ENCODE data around the gene L3MBTL1.

Gene L3MBTL1

DNA sequence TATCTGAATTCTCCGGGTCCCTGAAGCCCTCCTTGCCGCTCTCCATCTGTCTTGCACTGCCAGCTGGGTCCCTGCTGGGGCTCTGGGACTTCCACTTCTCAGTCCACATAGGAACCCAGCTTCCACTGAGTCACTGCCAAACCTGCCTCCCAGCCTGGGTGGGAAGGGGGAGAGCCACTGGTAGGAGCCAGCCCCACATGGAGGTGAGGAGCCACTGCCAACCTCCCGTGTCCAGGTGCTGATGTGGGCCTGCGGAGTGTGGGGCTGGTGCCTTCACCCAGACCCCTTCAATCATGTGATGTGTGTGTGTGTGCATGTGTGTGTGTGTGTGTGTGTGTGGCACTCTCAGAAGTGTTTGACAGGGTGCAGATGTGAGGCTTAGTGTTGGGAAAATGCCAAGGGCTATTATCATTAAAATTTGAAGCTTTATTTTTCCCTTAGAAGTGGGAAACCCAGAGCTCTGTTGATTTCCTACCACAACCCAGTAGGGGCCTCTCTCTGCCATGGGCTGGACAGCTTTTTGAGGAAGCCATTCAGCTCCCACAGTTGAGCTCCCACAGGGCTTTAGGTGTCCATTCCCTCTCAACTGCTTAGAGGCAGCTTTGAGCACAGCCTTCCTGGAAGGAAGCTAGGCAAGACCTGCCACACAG is 42.0 kb downstream of the L3MBTL1 start:
- in situ Hi-C loops (cut with MboI; ENCODE audit: low sequenced_read_pairs): loop anchor here (25.0 kb wide), 1 partner anchor 538 kb away; no protein-coding TSS in a partner anchor

DNA sequence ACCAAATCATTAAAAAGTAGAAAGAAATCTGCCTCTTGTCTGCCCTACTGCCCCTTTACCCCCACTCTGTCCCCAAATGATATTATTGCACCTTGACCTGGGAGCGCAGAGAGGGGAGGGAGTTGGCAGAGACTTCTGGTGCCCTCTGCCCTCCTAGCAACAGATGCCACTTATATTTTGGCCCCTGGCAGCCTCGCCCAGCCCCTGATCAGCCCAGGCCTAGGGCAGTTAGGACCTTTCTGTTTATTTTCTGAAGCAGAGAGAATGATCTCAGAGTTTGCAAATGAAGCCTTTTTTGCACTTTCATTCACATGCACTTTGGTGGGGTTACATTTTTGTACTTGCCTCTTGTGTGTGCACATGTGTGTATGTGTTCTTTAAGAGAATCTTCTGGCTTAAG is 43.0 kb downstream of the L3MBTL1 start:
- in situ Hi-C loops (cut with MboI; ENCODE audit: low sequenced_read_pairs): no loop called here

DNA sequence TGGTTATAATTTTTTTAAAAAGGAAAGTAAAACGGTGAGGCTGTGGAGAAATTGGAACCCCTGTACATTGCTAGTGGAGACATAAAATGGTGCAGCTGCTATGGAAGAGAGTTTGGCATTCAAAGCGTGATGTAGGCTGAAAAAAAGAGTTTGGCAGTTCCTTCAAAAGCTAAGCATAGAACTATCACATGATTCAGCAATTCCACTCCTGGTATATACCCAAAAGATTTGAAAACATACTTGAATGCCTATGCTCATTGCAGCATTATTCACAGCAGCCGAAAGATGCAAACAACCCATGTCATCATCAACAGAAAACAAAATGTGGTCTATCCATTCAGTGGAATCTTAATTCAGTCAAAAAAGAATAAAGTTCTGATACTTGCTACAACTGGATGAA is 46.9 kb downstream of the L3MBTL1 start:
- in situ Hi-C loops (cut with MboI; ENCODE audit: low sequenced_read_pairs): no loop called here

GRCh38 chr20:43558412-43559146 is 51.1 kb downstream of the L3MBTL1 start, which contains the start of gene SGK2:
TSS of gene SGK2 (plus strand) at chr20:43559027. CDS start at chr20:43566496, 7,469 bp downstream.
- in situ Hi-C loops (cut with MboI; ENCODE audit: low sequenced_read_pairs): no loop called here

GRCh38 chr20:43559147-43559987 is 51.9 kb downstream of the L3MBTL1 start:
- in situ Hi-C loops (cut with MboI; ENCODE audit: low sequenced_read_pairs): no loop called here

DNA sequence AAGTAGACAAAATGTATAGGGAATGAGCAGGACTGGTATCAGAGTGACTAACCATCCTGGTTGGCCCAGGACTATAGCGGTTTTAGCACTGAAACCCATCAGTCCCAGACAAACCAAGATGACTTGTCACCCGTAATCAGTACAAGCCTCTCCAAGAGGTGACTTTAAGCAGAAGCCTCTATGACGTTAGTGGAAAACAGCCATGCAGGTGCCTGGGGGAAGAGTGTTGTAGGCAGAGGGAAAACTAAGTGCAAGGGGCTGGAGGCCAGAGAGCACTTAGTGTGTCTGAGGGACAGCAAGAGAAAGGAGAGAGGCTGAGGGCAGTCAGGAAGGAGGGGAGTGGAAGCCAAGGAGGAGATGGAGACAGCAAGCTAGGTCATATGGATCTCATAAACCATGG is 53.5 kb downstream of the L3MBTL1 start:
- in situ Hi-C loops (cut with MboI; ENCODE audit: low sequenced_read_pairs): no loop called here

GRCh38 chr20:43563429-43563828 is 55.9 kb downstream of the L3MBTL1 start:
- in situ Hi-C loops (cut with MboI; ENCODE audit: low sequenced_read_pairs): no loop called here

GRCh38 chr20:43563991-43564390 is 56.5 kb downstream of the L3MBTL1 start:
- in situ Hi-C loops (cut with MboI; ENCODE audit: low sequenced_read_pairs): no loop called here

- in situ Hi-C loops (cut with MboI; ENCODE audit: low sequenced_read_pairs): no loop called here
These were observed 57.0 kb downstream of the L3MBTL1 start for GRCh38 chr20:43564455-43564854.

- in situ Hi-C loops (cut with MboI; ENCODE audit: low sequenced_read_pairs): no loop called here
These were observed 57.7 kb downstream of the L3MBTL1 start for GRCh38 chr20:43564993-43565757.

DNA sequence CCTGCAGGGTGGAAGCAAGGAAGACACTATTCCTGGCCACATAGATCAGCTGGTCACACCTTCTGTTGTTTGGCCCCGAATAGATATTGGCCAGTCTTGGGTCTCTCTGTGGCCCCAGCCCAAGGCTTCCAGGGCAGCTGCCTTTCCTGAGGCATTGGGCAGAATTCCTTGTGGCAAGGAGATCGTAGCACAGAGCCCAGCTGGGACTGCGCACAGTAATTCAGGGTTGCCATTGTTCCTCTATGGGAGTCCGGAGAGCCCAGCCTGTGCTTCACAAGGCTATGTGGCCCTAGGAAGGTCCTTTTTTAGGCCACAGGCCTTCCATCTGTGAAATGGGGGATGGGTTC is 58.2 kb downstream of the L3MBTL1 start:
- in situ Hi-C loops (cut with MboI; ENCODE audit: low sequenced_read_pairs): no loop called here

DNA sequence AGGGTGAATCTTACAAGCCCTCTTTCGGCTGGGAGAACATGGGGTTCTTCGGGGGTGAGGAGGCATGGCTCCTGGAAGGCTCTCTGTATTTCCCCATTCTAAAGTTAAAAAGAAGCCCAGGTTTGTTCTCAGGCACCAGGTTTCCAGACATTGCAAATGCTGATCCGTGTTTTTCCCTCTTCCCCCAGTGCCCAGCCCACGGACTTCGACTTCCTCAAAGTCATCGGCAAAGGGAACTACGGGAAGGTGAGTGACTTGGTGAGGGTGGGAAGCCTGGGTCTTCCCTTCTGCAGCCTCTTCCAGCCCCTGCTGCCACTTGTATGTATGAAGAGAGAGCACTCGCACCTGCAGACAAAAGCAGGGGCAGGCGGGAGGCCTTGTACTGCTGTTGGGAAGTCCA is 60.0 kb downstream of the L3MBTL1 start:
- in situ Hi-C loops (cut with MboI; ENCODE audit: low sequenced_read_pairs): no loop called here

GRCh38 chr20:43568706-43569105 is 61.2 kb downstream of the L3MBTL1 start:
- in situ Hi-C loops (cut with MboI; ENCODE audit: low sequenced_read_pairs): no loop called here

- in situ Hi-C loops (cut with MboI; ENCODE audit: low sequenced_read_pairs): no loop called here
These were observed 61.8 kb downstream of the L3MBTL1 start for GRCh38 chr20:43569282-43569681.

- in situ Hi-C loops (cut with MboI; ENCODE audit: low sequenced_read_pairs): no loop called here
These were observed 63.0 kb downstream of the L3MBTL1 start for GRCh38 chr20:43570496-43570895.

- in situ Hi-C loops (cut with MboI; ENCODE audit: low sequenced_read_pairs): no loop called here
These were observed 63.8 kb downstream of the L3MBTL1 start for GRCh38 chr20:43571310-43571709.

DNA sequence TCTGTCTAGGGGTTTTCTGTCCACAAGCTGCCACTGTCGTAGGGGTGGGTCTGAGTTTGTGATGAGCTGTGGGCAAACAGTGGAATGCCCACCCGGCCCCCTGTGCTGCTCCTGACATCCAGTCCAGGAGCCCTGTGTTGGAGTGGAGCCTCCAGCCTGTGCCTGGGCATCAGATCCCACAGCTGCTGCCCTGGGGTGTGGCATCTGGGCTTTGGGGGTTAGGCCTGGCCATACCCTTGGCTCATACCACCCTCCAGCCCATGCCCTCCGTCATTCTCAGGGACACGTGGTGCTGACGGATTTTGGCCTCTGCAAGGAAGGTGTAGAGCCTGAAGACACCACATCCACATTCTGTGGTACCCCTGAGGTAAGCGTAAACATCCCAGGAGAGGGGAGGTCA is 64.3 kb downstream of the L3MBTL1 start:
- in situ Hi-C loops (cut with MboI; ENCODE audit: low sequenced_read_pairs): no loop called here

DNA sequence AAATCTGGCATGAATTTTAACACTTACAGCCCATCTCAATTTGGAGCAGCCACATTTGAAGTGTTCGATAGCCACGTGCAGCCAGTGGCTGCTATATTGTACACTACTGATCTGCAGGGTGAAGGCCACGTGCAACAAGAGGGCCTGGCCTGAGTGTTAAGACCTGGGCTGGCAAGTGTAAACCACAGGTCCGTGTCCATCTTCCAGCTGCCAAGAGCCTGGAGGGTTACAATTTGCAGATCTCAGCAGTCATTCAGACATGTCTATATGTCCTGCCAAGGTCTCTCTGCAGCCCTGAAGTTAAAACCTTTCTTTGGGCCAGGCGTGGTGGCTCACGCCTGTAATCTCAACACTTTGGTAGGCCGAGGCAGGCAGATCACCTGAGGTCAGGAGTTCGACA is 65.4 kb downstream of the L3MBTL1 start:
- in situ Hi-C loops (cut with MboI; ENCODE audit: low sequenced_read_pairs): no loop called here

GRCh38 chr20:43576108-43576507 is 68.6 kb downstream of the L3MBTL1 start:
- in situ Hi-C loops (cut with MboI; ENCODE audit: low sequenced_read_pairs): no loop called here

- in situ Hi-C loops (cut with MboI; ENCODE audit: low sequenced_read_pairs): no loop called here
These were observed 72.6 kb downstream of the L3MBTL1 start for GRCh38 chr20:43579861-43580793.

All from HL-60/S4 (cell line).